ENCODE measurements around the gene TTLL11.

- TF ChIP-seq POLR2A (IDR thresholded peaks at IDR 0.05; ENCODE audit: low read length) (no peak), GATA1 (IDR thresholded peaks at IDR 0.05; ENCODE audit: low read depth, low read length) (no peak)
Observed at GRCh38 chr9:121955649-121956048, 137.5 kb downstream of the TTLL11 start.
